Measurements from ENCODE around the gene TTLL9. TPM values are rescaled to one million over a fixed set of nuclear protein-coding genes. Genes with fewer than 3 reads are reported as not detected.

The TTLL9 gene
- polyA plus RNA-seq, 3 donors = 0.21 TPM; not detected in 2

DNA sequence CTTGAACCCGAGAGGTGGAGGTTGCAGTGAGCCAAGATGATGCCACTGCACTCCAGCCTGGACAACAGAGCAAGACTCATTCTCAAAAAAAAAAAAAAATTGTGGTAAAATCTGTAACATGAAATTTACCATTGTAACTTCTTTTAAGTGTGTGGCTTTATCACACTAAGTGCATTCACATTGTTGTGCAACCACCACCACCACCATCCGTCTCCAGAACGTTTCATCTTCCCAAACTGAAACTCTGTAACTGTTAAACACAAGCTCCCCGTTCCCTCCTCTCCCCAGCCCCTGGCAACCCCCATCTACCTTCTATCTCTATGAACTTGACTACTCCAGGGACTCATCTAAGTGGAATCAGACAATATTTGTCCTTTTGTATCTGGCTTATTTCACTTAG is 51.7 kb downstream of the TTLL9 start:
- Histone ChIP-seq H3K9me3 (replicated peaks in 1 of 2; ENCODE audit: control insufficient read depth in 1 of 2, insufficient read depth in 1 of 2, low read length in 2 of 2) (no peaks in the 10 kb centered on the region), H2AFZ (ENCODE audit: insufficient read depth, low read depth, low read length, poor library complexity, severe bottlenecking) (no peak overlapping the region), H3K4me3 (replicated peaks in 1 of 3; ENCODE audit: low read depth in 2 of 3, low read length in 3 of 3) (no peak overlapping the region), H3K27me3 (ENCODE audit: control insufficient read depth in 2 of 2, insufficient read depth in 2 of 2, low read length in 2 of 2) (no peaks in the 10 kb centered on the region), H4K20me1 (ENCODE audit: insufficient read depth, low read length) (no peaks in the 10 kb centered on the region), H3K27ac (ENCODE audit: low read depth in 1 of 2, low read length in 2 of 2) (no peak overlapping the region), H3K4me2 (replicated peaks; ENCODE audit: extremely low read depth, low read length, poor library complexity, severe bottlenecking) (no peak overlapping the region), H3K79me2 (ENCODE audit: insufficient read depth, low read length) (no peaks in the 10 kb centered on the region), H3K36me3 (replicated peaks in 1 of 2; ENCODE audit: control insufficient read depth in 1 of 2, insufficient read depth in 2 of 2, low read length in 2 of 2) (no peaks in the 10 kb centered on the region), H3K4me1 (ENCODE audit: control insufficient read depth in 1 of 2, insufficient read depth in 2 of 2, low read length in 2 of 2) (no peaks in the 10 kb centered on the region), H3K9ac (ENCODE audit: insufficient read depth, low read length, poor library complexity, severe bottlenecking) (no peak overlapping the region)
- 10% methylated on average over 3 of the region's 4 CpGs for WGBS (ENCODE audit: insufficient coverage)
- peaks cover 0 to 1% (median 0%) of the 10 kb centered on the region in 7 donors for H3K9me3 Mint-ChIP-seq
- intact Hi-C loops (cut with micrococcal nuclease) = no loop called here
- no peaks in the 10 kb centered on the region for H3K36me3 Mint-ChIP-seq
- H3K4me1 Mint-ChIP-seq = peaks cover 16% of the 10 kb centered on the region
- no peak overlapping the region for H3K27ac Mint-ChIP-seq
- no peak for DNase-seq
- H3K4me3 Mint-ChIP-seq = no peak overlapping the region
- peaks cover 5 to 12% (median 8%) of the 10 kb centered on the region in 3 donors for H3K27me3 Mint-ChIP-seq (ENCODE audit: low read depth in 3 of 3)
- TF ChIP-seq, protein P1, sequence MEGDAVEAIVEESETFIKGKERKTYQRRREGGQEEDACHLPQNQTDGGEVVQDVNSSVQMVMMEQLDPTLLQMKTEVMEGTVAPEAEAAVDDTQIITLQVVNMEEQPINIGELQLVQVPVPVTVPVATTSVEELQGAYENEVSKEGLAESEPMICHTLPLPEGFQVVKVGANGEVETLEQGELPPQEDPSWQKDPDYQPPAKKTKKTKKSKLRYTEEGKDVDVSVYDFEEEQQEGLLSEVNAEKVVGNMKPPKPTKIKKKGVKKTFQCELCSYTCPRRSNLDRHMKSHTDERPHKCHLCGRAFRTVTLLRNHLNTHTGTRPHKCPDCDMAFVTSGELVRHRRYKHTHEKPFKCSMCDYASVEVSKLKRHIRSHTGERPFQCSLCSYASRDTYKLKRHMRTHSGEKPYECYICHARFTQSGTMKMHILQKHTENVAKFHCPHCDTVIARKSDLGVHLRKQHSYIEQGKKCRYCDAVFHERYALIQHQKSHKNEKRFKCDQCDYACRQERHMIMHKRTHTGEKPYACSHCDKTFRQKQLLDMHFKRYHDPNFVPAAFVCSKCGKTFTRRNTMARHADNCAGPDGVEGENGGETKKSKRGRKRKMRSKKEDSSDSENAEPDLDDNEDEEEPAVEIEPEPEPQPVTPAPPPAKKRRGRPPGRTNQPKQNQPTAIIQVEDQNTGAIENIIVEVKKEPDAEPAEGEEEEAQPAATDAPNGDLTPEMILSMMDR (IDR thresholded peaks at IDR 0.05) = no peak

DNA sequence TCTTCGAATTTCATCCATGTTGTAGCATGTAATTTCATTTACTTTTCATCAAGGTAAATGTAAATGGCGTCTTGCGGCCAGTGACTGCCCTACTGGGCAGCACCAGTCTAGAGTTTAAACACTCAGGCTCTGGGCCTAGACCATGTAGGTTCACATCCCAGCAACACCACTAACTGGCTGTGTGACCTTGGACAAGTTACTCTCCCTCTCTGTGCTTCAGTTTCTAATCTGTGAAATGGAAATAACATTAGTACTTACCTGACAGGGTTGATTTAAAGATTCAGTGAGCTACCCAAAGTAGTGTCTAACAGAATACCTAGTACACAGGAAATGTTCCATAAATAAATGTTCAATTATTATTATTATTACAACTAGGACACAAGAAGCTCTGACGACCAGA is 52.2 kb downstream of the TTLL9 start:
- no peak overlapping the region for H3K9ac ChIP-seq (ENCODE audit: insufficient read depth, low read length, poor library complexity, severe bottlenecking)
- no peaks in the 10 kb centered on the region for H3K36me3 ChIP-seq (replicated peaks in 1 of 2; ENCODE audit: control insufficient read depth in 1 of 2, insufficient read depth in 2 of 2, low read length in 2 of 2)
- Mint-ChIP-seq H3K36me3 (no peaks in the 10 kb centered on the region), H3K27ac (no peak overlapping the region), H3K4me3 (no peak overlapping the region), H3K9me3 (peaks cover 0 to 1% (median 0%) of the 10 kb centered on the region in 7 donors), H3K4me1 (peaks cover 16% of the 10 kb centered on the region), H3K27me3 (ENCODE audit: low read depth in 3 of 3) (peaks cover 5 to 12% (median 8%) of the 10 kb centered on the region in 3 donors)
- H3K27ac ChIP-seq (ENCODE audit: low read depth in 1 of 2, low read length in 2 of 2) = no peak overlapping the region
- H3K4me1 ChIP-seq (ENCODE audit: control insufficient read depth in 1 of 2, insufficient read depth in 2 of 2, low read length in 2 of 2) = no peaks in the 10 kb centered on the region
- no peaks in the 10 kb centered on the region for H3K27me3 ChIP-seq (ENCODE audit: control insufficient read depth in 2 of 2, insufficient read depth in 2 of 2, low read length in 2 of 2)
- no peak overlapping the region for H2AFZ ChIP-seq (ENCODE audit: insufficient read depth, low read depth, low read length, poor library complexity, severe bottlenecking)
- no peaks in the 10 kb centered on the region for H4K20me1 ChIP-seq (ENCODE audit: insufficient read depth, low read length)
- TF ChIP-seq, protein P1 (IDR thresholded peaks at IDR 0.05) = no peak
- no peak overlapping the region for H3K4me2 ChIP-seq (replicated peaks; ENCODE audit: extremely low read depth, low read length, poor library complexity, severe bottlenecking)
- intact Hi-C loops (cut with micrococcal nuclease) = no loop called here
- H3K79me2 ChIP-seq (ENCODE audit: insufficient read depth, low read length) = no peaks in the 10 kb centered on the region
- DNase-seq = no peak
- no peaks in the 10 kb centered on the region for H3K9me3 ChIP-seq (replicated peaks in 1 of 2; ENCODE audit: control insufficient read depth in 1 of 2, insufficient read depth in 1 of 2, low read length in 2 of 2)
- no peak overlapping the region for H3K4me3 ChIP-seq (replicated peaks in 1 of 3; ENCODE audit: low read depth in 2 of 3, low read length in 3 of 3)
- WGBS (ENCODE audit: insufficient coverage) = 100% methylated on average over 2 of the region's 4 CpGs

Measured in CD14-positive monocyte (primary cell).